Fibroblast of skin of scalp (primary cell): Measurements from ENCODE around the gene NEURL2.
A peak's percentile ranks its signal among the peaks of the same experiment; 100 is the strongest.
"Not testable (repeated sequence)": the region's sequence is repeated elsewhere in the genome, so short reads cannot be mapped to it uniquely, and the experiment has no call there.

Experiments
- DNase-seq: peaks from one replicate; pipeline ENCODE4 v3.0.0-alpha.2; 2013

Gene NEURL2

GRCh38 chr20:45919542-45920399 lies 28.8 kb upstream of the NEURL2 start:
- peak; percentile 59 for DNase-seq

- no peak for DNase-seq
These were observed 27.9 kb upstream of the NEURL2 start for GRCh38 chr20:45918779-45919537.

GRCh38 chr20:45918182-45918737 lies 27.3 kb upstream of the NEURL2 start:
- no peak for DNase-seq

- no peak for DNase-seq
These were observed 26.8 kb upstream of the NEURL2 start for GRCh38 chr20:45917790-45918141.

- no peak for DNase-seq
These were observed 22.1 kb upstream of the NEURL2 start for GRCh38 chr20:45913116-45913515.

- no peak for DNase-seq
These were observed 21.3 kb upstream of the NEURL2 start for GRCh38 chr20:45912344-45912682.

GRCh38 chr20:45911486-45912343 lies 20.7 kb upstream of the NEURL2 start, which contains the start of gene PLTP:
Gene PLTP, minus strand, starts transcription at chr20:45912155. Its CDS starts 703 bp downstream, at chr20:45911452.
- DNase-seq, result peak; percentile 83

GRCh38 chr20:45910670-45911485 lies 19.9 kb upstream of the NEURL2 start:
- DNase-seq, result peak; percentile 100

GRCh38 chr20:45909817-45910669 lies 19.0 kb upstream of the NEURL2 start:
- DNase-seq, result no peak

GRCh38 chr20:45909336-45909808 lies 18.4 kb upstream of the NEURL2 start:
- DNase-seq, result no peak

- DNase-seq, result no peak
These were observed 17.1 kb upstream of the NEURL2 start for GRCh38 chr20:45908084-45908483.

- no peak for DNase-seq
These were observed 16.4 kb upstream of the NEURL2 start for GRCh38 chr20:45907219-45907948.

- peak; percentile 44 for DNase-seq
These were observed 14.6 kb upstream of the NEURL2 start for GRCh38 chr20:45905505-45906079.

GRCh38 chr20:45904583-45905504 lies 13.8 kb upstream of the NEURL2 start:
- no peak for DNase-seq

GRCh38 chr20:45902199-45902701 lies 11.2 kb upstream of the NEURL2 start:
- DNase-seq, result no peak

- not testable (repeated sequence) for DNase-seq
These were observed 10.3 kb upstream of the NEURL2 start for GRCh38 chr20:45901332-45901731.

GRCh38 chr20:45899046-45899835 lies 8.2 kb upstream of the NEURL2 start:
- DNase-seq, result no peak
